Measurements from ENCODE around the gene MSANTD2. TPM values are rescaled to one million over a fixed set of nuclear protein-coding genes. Genes with fewer than 3 reads are reported as not detected.

The MSANTD2 gene
- 6.4 and 8.5 TPM in 2 replicates for polyA plus RNA-seq (2012; rRNA removed)
- polyA plus RNA-seq (2012; cell fraction: cytosol; rRNA removed) = 5.6 and 5.8 TPM in 2 replicates
- 27.2 and 31.2 TPM in 2 replicates for polyA plus RNA-seq (2012; cell fraction: nucleus; rRNA removed)

DNA sequence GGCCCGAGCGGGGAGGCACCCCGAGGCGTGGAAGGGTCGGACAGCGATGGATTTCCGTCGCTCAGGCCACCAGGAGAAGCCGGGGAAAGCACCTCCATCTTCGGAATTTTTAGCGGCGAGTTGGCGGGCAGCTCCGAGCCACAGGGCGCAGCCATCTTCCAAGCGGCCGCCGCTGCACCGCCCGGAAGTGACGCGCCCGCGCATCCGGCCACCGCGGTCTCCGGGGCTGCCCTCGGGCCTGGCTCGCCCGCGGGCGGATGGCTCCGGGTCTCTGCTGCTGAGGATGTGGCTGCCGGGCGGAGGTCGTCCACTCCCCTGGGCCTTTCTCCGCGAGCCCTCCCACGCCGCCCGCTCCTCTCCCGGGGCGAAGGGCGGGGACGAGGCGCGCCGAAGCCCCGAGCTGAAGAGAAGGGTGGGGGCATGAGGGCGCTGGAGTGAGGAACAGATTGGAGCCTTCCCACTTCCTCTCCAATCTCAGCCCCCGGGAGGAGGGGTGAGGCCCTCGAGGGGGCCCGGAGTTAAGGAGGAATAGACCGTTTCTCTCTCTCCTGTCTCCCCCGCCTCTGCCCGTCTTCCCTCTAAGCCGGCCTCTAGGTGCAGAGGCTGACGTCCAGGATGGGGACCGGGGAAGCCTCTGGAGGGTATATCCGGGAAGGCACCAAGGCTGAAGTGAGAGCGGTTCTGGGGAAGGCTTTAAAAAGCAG lies at the start of gene MSANTD2:
Gene MSANTD2 (minus strand): TSS at position 181 of the 704 bp plus-strand sequence. CDS start 26 bp downstream, at position 155.
- under 1% methylated on average over 17 of the region's 62 CpGs for WGBS (ENCODE audit: low lambda C conversion rate)
- Histone ChIP-seq H3K9ac (peak within 1 kb of the TSS; percentile 97), H3K4me1 (ENCODE audit: control insufficient read depth in 1 of 2, insufficient read depth in 2 of 2, low read depth in 1 of 2, low read length in 1 of 2) (peaks cover 8 to 10% of the 10 kb centered on the region in 2 experiments; a peak in 3 of 4 replicates), H3K4me3 (ENCODE audit: low read depth in 2 of 2, low read length in 1 of 2) (peak within 1 kb of the TSS; percentile 68 to 70), H3K9me2 (no peaks in the 10 kb centered on the region), H4K20me1 (ENCODE audit: insufficient read depth) (peaks cover 30% of the 10 kb centered on the region), H2AFZ (ENCODE audit: low read depth) (peak within 1 kb of the TSS; percentile 90), H3K27ac (ENCODE audit: low read depth in 2 of 2, low read length in 1 of 2) (peak within 1 kb of the TSS; percentile 95 to 97), H3K36me3 (replicated peaks in 1 of 2; ENCODE audit: control insufficient read depth in 1 of 2, insufficient read depth in 2 of 2, low read length in 1 of 2) (no peaks in the 10 kb centered on the region), H3K4me2 (peak within 1 kb of the TSS; percentile 80), H3K79me2 (ENCODE audit: insufficient read depth) (peaks cover 48% of the 10 kb centered on the region), H3K9me3 (no peaks in the 10 kb centered on the region), H3K27me3 (ENCODE audit: insufficient read depth) (no peaks in the 10 kb centered on the region), H3F3A (replicated peaks; ENCODE audit: insufficient read depth) (peaks cover 4% of the 10 kb centered on the region)
- peak; percentile 93 for DNase-seq
- POLR2A ChIA-PET = interaction anchor here (0.6 to 2.2 kb wide), 9 partner anchors 11 to 792 kb away, joined by 3 to 7 read pairs (median 4); partner anchors contain the start of genes CCDC15 and STT3A
- CTCF ChIA-PET = interaction anchor here (0.6 to 7.1 kb wide), 21 partner anchors 10 to 398 kb away, joined by 3 to 41 read pairs (median 4); partner anchors contain the start of gene ESAM
- TF ChIP-seq POLR2AphosphoS5 (IDR thresholded peaks at IDR 0.05; ENCODE audit: low read depth, low read length) (peak; percentile 95), TAF1 (IDR thresholded peaks at IDR 0.05; ENCODE audit: borderline replicate concordance, low read depth, low read length) (peak; percentile 90; the same call in 1 of the 2 replicates), TEAD4 (IDR thresholded peaks at IDR 0.05; ENCODE audit: borderline replicate concordance, insufficient read depth) (no peak), RCOR1 (IDR thresholded peaks at IDR 0.05; ENCODE audit: low read length) (no peak), SIN3A (IDR thresholded peaks at IDR 0.05; ENCODE audit: borderline replicate concordance, low read depth, low read length) (no peak; the same call in 1 of the 2 replicates), FOXM1 (IDR thresholded peaks at IDR 0.05; ENCODE audit: low read depth) (0 out of 2 replicates have a peak, but pooled peaks have one; percentile 15), RAD21 (IDR thresholded peaks at IDR 0.05; ENCODE audit: low read length) (0 out of 2 replicates have a peak, but pooled peaks have one; percentile 2), GABPA (IDR thresholded peaks at IDR 0.05; ENCODE audit: low read depth) (peak; percentile 85), EZH2phosphoT487 (IDR thresholded peaks at IDR 0.05; ENCODE audit: borderline replicate concordance, low read depth) (no peak), NRF1 (IDR thresholded peaks at IDR 0.05; ENCODE audit: low read depth, low read length) (no peak), ELF1 (IDR thresholded peaks at IDR 0.05) (peak; percentile 62; the same call in 1 of the 2 replicates), YY1 (IDR thresholded peaks at IDR 0.05; ENCODE audit: low read depth) (peak; percentile 91), MEF2A (IDR thresholded peaks at IDR 0.05; ENCODE audit: borderline replicate concordance, low read depth) (no peak), GATA2 (CRISPR knock-in tag; IDR thresholded peaks at IDR 0.05) (no peak), NFIC (IDR thresholded peaks at IDR 0.05; ENCODE audit: borderline replicate concordance) (no peak), JUND (IDR thresholded peaks at IDR 0.05) (no peak), RFX5 (IDR thresholded peaks at IDR 0.05; ENCODE audit: low read length) (no peak), RXRA (IDR thresholded peaks at IDR 0.05; ENCODE audit: borderline replicate concordance, low read depth) (no peak), MXI1 (IDR thresholded peaks at IDR 0.05; ENCODE audit: low read depth, low read length) (peak; percentile 8; the same call in 1 of the 2 replicates), TCF12 (IDR thresholded peaks at IDR 0.05) (no peak)
- TF ChIP-seq, protein P1, sequence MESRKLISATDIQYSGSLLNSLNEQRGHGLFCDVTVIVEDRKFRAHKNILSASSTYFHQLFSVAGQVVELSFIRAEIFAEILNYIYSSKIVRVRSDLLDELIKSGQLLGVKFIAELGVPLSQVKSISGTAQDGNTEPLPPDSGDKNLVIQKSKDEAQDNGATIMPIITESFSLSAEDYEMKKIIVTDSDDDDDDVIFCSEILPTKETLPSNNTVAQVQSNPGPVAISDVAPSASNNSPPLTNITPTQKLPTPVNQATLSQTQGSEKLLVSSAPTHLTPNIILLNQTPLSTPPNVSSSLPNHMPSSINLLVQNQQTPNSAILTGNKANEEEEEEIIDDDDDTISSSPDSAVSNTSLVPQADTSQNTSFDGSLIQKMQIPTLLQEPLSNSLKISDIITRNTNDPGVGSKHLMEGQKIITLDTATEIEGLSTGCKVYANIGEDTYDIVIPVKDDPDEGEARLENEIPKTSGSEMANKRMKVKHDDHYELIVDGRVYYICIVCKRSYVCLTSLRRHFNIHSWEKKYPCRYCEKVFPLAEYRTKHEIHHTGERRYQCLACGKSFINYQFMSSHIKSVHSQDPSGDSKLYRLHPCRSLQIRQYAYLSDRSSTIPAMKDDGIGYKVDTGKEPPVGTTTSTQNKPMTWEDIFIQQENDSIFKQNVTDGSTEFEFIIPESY (IDR thresholded peaks at IDR 0.05; ENCODE audit: borderline replicate concordance, low read depth) = 0 out of 2 replicates have a peak, but pooled peaks have one; percentile 15
- TF ChIP-seq, protein P2, sequence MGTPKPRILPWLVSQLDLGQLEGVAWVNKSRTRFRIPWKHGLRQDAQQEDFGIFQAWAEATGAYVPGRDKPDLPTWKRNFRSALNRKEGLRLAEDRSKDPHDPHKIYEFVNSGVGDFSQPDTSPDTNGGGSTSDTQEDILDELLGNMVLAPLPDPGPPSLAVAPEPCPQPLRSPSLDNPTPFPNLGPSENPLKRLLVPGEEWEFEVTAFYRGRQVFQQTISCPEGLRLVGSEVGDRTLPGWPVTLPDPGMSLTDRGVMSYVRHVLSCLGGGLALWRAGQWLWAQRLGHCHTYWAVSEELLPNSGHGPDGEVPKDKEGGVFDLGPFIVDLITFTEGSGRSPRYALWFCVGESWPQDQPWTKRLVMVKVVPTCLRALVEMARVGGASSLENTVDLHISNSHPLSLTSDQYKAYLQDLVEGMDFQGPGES (IDR thresholded peaks at IDR 0.05; ENCODE audit: low read depth, low read length) = no peak
- TF ChIP-seq, protein P3, sequence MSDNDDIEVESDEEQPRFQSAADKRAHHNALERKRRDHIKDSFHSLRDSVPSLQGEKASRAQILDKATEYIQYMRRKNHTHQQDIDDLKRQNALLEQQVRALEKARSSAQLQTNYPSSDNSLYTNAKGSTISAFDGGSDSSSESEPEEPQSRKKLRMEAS (IDR thresholded peaks at IDR 0.05; ENCODE audit: low read depth) = no peak; the same call in 1 of the 2 replicates
- TF ChIP-seq, protein P4, sequence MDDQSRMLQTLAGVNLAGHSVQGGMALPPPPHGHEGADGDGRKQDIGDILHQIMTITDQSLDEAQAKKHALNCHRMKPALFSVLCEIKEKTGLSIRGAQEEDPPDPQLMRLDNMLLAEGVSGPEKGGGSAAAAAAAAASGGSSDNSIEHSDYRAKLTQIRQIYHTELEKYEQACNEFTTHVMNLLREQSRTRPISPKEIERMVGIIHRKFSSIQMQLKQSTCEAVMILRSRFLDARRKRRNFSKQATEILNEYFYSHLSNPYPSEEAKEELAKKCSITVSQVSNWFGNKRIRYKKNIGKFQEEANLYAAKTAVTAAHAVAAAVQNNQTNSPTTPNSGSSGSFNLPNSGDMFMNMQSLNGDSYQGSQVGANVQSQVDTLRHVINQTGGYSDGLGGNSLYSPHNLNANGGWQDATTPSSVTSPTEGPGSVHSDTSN (IDR thresholded peaks at IDR 0.05) = no peak
- TF ChIP-seq, protein P5, sequence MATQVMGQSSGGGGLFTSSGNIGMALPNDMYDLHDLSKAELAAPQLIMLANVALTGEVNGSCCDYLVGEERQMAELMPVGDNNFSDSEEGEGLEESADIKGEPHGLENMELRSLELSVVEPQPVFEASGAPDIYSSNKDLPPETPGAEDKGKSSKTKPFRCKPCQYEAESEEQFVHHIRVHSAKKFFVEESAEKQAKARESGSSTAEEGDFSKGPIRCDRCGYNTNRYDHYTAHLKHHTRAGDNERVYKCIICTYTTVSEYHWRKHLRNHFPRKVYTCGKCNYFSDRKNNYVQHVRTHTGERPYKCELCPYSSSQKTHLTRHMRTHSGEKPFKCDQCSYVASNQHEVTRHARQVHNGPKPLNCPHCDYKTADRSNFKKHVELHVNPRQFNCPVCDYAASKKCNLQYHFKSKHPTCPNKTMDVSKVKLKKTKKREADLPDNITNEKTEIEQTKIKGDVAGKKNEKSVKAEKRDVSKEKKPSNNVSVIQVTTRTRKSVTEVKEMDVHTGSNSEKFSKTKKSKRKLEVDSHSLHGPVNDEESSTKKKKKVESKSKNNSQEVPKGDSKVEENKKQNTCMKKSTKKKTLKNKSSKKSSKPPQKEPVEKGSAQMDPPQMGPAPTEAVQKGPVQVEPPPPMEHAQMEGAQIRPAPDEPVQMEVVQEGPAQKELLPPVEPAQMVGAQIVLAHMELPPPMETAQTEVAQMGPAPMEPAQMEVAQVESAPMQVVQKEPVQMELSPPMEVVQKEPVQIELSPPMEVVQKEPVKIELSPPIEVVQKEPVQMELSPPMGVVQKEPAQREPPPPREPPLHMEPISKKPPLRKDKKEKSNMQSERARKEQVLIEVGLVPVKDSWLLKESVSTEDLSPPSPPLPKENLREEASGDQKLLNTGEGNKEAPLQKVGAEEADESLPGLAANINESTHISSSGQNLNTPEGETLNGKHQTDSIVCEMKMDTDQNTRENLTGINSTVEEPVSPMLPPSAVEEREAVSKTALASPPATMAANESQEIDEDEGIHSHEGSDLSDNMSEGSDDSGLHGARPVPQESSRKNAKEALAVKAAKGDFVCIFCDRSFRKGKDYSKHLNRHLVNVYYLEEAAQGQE (IDR thresholded peaks at IDR 0.05; ENCODE audit: low read depth, low read length) = no peak; the same call in 1 of the 2 replicates

Data from SK-N-SH (cell line).